GM19239 (cell line): Measurements from ENCODE around the gene ANKFN1.

Experiments used
- DNase-seq: peaks from one replicate; pipeline ENCODE4 v3.0.0; 2011; ENCODE audit warnings: low spot score; ENCODE audit not compliant: insufficient read length
- FAIRE-seq: peaks from 2 replicates; lab custom pipeline; 2011; peaks lifted over from hg19 to GRCh38; lab: Jason Lieb, UNC

ANKFN1 gene, protein sequence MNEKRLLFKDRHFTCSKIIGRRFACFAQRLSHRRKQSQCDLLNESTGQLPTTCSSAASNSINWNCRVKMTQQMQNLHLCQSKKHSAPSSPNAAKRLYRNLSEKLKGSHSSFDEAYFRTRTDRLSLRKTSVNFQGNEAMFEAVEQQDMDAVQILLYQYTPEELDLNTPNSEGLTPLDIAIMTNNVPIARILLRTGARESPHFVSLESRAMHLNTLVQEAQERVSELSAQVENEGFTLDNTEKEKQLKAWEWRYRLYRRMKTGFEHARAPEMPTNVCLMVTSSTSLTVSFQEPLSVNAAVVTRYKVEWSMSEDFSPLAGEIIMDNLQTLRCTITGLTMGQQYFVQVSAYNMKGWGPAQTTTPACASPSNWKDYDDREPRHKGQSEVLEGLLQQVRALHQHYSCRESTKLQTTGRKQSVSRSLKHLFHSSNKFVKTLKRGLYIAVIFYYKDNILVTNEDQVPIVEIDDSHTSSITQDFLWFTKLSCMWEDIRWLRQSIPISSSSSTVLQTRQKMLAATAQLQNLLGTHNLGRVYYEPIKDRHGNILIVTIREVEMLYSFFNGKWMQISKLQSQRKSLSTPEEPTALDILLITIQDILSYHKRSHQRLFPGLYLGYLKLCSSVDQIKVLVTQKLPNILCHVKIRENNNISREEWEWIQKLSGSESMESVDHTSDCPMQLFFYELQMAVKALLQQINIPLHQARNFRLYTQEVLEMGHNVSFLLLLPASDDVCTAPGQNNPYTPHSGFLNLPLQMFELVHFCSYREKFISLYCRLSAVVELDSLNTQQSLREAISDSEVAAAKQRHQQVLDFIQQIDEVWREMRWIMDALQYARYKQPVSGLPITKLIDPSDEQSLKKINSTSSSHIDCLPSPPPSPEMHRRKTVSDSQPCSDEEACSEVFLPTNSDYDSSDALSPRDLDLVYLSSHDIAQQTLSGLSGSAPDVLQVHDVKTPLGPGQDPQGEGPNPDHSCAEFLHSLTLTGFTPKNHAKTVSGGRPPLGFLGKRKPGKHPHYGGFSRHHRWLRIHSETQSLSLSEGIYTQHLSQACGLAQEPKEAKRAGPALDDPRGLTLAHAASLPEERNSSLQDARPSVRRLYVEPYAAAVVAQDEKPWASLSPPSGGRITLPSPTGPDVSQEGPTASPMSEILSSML

DNA sequence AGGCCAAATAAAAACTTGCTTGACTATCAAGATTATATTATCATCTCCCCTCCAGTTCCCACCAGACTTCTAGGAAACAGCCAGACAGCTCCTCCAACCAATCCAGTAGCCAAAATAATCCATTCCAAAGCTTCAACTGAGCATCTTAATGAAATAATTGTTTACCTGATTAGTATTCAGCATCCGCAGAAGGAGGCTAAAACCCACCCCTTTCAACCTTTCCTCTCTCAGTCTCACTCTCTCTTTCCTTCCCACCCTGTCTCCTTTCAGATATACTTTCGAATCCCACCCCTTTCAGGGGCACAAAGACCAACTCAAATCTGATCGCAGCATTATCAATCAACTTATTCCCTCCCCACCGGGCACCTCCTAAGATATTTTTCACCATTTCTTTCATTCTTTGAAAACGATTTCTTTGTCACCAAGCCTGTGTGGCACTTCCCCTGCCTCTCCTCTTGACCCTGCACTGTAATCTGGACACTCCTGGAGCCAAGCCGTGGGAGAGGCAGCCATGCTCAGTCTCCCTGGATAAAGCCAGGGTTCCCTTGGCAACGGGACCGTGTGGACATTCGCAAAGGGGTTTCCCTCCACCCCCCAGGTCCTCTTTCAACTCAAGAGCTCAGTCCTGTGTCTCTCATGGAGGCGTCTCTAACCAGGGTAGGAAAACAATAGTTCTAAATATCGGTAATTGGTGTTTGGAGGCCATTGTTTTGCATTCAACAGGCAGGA lies at the start of gene ANKFN1:
Gene ANKFN1 (plus strand): TSS at position 602 of the 729 bp plus-strand sequence. CDS start 59,193 bp downstream, outside the sequence.
- no peak for DNase-seq
- no peak for FAIRE-seq

DNA sequence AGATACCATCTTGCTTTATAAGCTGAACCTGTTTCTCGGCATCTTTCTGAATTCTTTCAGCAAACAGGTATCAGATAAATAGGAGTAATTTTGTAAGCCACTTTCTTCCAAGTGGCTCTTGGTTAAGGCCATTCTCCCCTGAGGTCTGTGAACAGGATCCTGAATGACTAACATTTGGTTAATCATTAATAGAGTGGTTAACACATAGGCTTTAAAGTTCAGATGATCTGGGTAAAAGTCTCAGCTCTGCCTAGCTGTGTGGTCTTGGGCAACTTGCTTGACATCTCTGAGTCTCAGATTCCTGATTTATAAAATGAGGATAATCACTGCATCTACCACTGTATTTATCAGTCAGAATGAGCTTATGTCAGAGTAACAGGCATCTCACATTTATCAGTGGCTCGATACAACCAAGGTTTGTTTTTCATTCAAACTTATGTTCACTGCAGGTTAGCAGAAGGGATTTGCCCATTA lies 44.4 kb upstream of the ANKFN1 start:
- DNase-seq = peak; percentile 12
- FAIRE-seq = peak; percentile 21

DNA sequence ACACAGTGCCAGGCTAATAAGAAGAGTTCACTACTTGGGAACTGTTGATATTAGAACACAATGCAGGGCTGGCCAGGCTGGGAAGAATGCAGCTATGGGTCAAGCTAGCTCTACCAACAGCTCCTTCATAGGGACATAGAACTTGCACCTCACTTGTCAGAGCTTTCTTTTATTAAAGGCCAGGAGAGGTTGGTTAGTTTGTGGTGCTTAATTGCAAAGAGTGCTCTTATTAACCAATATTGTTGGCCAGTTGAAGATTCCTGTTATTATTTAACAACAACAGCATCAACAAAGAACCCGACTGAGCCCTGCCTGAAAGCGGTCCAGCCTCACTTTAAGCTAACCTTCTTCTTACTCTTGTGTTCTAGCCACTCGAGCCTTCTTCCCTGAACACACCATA lies 43.4 kb upstream of the ANKFN1 start:
- DNase-seq = no peak
- FAIRE-seq = no peak

DNA sequence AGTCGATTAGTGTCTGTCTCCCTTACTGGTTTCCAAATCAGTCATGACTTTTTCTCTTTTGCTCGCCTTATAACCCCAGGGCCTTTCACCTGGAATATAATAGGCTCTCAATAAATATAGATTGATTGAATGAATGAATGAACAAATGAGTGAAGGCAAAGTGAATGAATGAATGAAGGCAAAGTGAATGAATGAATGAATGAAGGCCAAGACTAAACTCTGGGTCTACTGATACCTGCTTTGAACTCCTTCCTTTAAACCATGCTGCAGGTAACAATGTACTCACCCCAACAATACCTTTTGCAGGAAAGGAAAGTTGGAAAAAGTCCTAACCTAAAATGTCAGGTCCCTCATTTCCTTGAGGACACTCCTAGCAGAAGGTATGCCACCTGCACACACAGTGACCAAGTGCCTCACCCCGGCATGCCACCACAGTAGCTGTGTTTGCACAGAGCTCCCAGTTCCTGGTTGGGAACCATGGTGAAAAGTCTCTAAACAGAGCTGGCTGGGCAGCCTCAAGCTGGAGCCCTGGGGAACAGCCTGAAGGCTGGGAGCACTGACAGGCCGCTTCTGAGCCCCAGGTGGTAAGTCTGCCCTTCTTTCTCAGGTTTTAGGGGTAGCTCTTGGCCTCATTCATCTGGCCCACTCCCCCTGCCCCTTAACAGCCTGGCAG lies 42.7 kb upstream of the ANKFN1 start:
- no peak for DNase-seq
- no peak for FAIRE-seq

DNA sequence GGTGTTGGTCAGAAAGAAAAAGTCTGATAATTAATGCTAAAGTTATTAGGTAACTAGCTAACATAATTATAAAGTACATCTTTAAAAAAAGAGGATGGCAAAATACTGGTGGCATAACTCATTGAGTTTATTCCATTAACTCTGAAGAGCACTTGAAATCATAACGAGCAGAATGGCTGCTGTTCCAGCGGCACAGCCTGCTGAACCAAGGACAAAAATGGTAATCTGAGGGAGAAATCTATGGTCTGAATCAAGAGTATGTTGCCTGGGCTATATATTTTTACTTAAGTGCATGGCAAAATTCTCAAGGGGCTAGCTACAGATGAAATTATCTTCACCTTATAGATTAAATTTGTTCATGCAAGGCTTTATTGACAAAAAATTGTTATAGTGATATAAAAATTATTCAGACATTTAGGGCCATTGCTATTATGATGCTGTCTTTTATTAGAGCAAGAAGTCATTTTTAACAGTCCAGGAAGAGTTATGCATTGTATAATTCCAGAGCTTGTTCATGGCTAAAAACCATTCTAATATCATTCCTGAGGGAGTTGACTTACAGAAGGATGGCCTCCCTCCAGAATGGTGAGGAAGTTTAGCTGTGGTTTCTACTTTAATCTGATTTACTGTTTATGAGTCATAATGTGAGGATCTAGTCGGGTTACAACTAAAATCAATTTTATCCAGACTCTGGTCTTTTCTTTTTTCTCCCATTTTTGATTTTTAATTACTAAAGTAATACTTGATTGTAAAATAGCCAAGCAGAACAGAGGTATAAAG lies 41.4 kb upstream of the ANKFN1 start:
- no peak for DNase-seq
- FAIRE-seq = no peak

DNA sequence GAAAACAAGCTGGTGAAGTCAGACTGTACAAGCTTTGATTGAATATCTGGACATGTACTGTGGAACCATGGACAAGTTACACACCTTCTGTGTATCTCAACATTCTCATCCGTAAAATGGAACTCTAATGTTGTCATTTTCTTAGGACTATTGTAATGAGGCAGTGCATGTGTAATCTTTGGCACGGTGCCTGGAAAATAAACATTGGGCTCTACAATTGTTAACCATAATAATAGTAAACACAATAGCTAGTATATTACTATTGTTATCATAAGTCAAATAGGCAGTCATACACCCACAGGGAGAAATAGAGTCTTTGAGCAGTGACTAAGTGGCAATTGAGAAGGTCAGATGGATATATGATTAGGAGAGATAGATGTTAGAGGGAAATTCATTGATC lies 39.8 kb upstream of the ANKFN1 start:
- DNase-seq = no peak
- FAIRE-seq = no peak

DNA sequence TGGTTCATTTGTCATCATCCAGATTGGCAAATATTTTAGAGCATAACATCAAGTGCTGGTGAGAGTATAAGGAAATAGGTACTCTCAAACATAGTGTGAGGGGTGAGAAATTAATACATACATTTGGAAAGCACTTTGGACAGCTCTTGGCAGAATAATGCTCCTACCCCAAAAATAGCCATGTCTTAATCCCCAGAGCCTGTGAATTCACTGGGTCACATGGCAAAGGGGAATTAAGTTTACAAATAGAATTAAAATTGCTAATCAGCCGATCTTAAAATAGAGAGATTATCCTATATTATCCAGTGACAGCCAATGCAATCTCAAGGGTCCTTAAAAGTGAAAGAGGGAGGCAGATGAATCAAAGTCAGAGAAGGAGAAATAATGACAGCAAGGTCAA lies 38.8 kb upstream of the ANKFN1 start:
- no peak for FAIRE-seq

DNA sequence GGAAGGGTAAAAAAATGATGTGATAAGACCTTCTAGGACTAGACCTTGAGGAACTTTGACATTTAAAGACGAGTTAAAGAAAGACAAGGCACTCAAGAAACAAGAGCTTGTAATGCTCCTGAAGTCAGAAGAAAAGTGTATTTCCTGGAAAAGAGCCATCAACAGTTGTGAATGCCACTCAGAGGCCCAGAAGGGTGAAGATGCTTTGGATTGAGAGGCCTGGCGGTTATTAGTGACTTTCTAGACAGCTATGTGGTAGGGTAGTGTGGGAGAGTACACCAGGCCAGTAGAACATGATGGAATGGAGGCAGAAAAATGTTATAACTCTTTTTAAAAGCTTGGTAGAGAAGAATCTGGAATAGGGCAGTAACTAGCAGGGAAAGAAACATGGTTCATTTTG lies 34.1 kb upstream of the ANKFN1 start:
- DNase-seq (no peak), FAIRE-seq (no peak)

More for the DNA sequence above, 38.8 kb upstream of the ANKFN1 start:
- DNase-seq = no peak

DNA sequence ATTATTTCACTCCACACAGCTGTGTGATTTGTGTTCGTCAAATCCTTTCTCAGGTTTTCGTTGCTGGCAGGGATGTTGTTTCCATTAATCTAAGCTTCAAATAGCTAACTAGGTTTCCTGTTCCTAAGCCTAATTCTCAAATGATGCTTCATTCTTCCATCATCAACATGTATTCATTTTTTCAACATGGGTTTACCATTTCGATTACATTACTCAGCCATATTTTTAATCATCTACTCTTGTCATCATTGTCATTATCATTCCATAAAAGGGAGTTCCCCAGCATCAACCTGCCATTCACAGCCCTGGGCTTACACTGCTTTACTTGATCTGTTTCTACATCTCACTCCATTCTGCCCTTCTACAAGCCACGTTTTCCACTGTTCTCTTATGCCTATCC lies 33.3 kb upstream of the ANKFN1 start:
- DNase-seq = no peak

DNA sequence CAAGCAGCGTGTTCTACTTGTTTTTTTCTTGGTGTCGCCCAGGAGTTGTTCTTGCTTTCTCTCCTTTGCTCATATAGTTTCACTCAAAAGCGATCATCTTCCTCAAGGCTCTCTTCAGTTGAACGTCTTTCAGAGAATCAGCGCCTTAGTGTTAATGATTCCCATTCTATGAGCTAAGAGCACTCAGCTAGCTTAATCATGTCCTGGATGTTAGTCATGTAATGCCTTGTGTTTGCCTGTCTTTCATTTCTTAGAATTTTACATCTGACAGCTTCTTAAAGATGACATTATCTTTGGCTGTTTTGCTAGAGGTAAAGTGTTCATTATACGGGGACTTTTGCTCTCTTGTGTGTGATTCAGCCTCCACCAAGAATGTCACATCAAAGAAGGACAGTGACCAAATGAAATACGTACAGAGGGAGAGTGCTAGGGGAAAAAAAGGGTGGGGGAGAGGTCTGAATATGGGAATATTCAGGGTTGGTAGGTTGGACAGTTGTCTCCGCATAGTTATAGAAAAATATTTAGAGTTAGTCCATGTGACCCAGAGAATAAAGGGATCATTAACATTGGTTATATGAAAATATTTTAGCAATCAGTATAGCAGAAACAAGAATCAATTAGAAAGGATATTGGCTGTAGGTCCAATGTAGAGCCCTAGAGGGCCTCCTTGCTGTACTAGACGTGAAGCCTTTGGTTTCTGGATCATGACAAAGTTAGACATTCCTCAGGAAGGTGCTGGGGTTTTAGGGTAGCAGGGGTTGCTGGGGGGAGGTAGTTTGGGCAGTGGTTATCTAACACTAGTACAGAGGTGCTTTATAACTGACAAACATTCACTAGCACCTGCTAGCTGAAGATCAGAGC lies 31.9 kb upstream of the ANKFN1 start:
- FAIRE-seq (no peak), DNase-seq (no peak)

More for the DNA sequence above, 33.3 kb upstream of the ANKFN1 start:
- no peak for FAIRE-seq

DNA sequence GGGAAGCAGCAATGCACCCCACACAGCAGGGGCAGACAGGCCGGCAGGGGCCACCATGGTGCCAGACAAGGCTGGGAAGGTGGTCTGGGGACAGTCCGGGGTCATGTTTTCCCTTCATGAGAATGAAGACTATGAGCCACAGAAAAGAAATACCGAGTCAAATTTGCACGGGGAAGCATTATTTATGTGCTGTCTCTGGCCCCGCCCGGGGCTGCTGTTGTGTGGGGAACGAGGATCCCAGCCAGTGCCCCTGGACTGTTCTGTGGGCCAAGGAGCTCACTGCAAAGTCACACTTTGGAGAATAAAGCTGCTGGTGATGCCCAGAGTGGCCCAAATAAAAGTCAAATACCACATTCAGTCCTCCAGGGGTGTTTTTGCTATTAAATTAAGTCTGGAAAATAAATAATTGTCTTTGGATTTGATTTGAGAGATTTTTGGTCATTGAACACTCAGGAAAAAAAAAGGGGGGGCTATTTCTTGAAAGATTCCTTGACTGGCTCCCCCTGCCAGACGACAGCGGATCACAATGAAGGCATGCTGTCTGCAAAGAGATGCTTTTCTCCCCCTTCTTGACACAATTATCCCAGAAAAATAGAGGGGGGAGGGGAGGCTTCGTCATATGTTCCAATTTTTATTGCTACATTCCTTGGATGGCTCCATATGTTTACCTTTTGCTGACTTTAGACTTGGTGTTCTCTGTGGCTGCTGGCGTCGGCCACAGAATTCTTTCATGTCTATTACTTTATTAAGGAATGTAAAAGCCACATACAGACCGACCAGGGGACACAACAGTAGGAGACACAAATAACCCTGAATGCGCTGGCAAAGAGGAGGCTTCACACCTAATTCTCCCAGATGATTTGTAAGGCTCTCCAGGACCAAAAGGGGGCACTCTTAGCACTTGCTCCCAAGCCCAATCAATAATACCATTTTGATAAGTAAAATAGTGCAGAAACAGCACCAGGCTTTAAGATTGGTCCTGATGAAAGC lies 27.1 kb upstream of the ANKFN1 start:
- FAIRE-seq (no peak), DNase-seq (no peak)

DNA sequence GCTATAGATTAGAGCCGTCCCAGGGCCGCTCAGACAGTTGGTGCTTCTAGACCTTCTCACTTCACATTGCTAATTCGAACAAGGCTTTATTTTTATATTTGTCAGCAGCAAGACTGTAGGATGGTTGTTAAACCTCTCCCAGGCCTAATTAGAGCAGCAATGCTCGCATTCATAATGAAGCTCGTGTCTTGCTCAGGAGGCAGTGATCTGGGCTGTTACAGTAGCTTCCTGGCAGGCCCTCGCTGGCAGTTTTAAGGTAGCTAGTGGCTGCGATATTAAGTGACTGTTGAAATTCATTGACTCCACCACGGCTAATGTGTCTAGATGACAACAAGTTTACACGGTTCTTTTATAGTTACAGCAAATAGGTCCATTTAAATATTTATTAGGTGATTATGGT lies 23.2 kb upstream of the ANKFN1 start:
- DNase-seq (no peak), FAIRE-seq (no peak)

DNA sequence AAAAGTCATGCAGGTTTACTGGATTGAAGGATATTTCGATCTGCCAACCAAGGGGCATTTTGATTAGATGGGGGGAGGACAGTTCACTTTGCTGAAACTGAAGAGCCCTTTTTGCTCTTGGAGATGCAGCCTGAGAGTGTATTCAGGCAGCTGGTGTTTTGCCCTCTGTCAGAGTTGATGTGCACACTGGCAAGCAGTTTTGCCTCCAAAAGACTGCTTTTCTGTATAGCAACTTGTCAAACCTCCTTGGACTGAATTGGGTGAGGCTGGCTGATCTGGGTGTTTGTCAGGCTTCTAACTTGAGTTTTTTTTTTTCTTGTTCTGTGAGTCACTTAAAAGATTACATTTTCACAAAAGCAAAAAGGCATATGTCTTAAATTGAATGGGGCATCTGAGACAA lies 22.6 kb upstream of the ANKFN1 start:
- no peak for DNase-seq
- FAIRE-seq = no peak

DNA sequence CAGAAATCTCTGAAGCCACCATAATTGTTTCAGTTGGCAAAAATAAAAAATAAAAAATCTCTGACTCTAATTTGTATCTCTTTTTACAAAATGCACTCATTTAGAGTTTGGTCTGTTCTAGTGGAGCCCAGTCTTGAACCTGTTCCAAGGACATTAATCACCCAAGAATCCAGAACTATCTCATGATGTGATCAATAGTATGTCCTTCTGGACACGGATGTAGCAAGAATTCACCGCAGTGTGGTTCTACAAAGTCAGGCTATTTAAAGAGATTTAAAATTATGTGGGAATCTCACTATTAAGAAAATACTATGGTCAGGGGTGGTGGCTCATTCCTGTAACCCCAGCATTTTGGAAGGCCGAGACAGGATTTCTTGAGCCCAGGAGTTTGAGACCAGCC lies 21.8 kb upstream of the ANKFN1 start:
- FAIRE-seq (no peak), DNase-seq (no peak)

DNA sequence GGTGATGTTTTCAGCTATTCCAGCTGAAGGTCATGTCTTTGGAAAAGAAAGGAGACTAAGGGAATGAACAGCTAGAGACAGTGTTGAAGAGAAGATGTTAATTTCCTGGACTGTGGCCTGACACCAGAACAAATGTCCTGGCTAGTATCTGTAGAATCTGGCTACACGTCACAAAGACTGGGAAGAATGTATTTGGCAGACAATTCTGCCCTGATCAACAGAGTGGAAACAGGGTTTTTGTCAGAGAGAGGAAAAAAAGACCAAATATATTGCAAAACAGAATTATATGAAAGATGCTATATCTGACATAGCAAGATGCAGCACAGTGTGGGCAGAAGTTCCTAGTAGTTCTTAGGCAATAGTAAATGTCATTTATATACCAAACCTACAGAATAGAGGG lies 17.0 kb upstream of the ANKFN1 start:
- DNase-seq (no peak), FAIRE-seq (no peak)

DNA sequence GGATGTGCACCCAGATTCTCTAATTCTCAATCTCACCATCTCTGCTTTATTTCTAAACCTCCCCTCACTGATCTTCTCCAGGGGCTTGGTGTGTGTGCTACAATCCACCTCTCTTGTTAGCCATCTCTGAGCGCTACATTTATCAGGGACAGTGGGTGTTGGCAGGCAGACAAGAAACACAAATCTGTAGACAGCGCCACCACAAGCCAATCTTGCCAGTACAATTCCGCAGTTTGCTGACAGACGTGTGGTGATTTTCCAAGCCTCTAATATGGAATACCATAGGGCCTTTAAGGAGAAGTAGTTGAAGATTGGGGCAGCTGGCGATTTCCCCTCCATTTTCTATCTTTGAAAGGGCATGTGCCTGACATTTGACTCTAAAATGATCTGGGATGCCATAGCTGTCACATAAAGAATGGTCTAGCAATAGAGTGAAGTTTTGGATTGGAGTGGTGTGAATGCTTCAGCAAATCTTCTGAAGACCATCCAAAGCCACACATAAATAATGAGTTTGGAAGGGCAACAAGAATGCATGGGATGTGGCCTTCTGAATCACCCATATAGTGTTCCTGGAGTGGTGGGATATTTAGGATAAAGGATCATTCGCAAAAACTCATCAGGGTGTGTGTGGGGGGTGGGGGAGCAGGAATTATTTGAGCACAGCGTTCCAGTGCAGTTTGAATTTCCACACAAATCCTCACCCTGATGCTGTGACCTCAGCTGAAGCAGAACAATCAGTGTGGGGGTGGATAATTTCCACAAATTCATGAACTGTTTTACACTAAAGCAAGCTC lies 12.0 kb upstream of the ANKFN1 start:
- FAIRE-seq = no peak
- no peak for DNase-seq
